ENCODE results near the gene ISX. TPM values are rescaled to one million over a fixed set of nuclear protein-coding genes. Genes with fewer than 3 reads are reported as not detected.
"Not testable (repeated sequence)": the region's sequence is repeated elsewhere in the genome, so short reads cannot be mapped to it uniquely, and the experiment has no call there.

ISX gene
- under 1 TPM in 1 of 10 donors, not detected in 9; 0.16 TPM for polyA plus RNA-seq (ENCODE audit: insufficient read length in 10 of 10)
- long read RNA-seq, donor 1: 0 reads
- long read RNA-seq, donor 2: 0 reads
- long read RNA-seq, donor 3: 0 reads
- long read RNA-seq, donor 4: 0 reads
- long read RNA-seq, donor 5: 0 reads
- long read RNA-seq, donor 6: 0 reads
- long read RNA-seq, donor 7: 0 reads
- long read RNA-seq, donor 8: 0 reads
- long read RNA-seq, donor 9: 0 reads

GRCh38 chr22:35065796-35066218 is at the start of gene ISX:
TSS of gene ISX (plus strand) at chr22:35066158. CDS start at chr22:35067088, 930 bp downstream.
- no peak for DNase-seq

GRCh38 chr22:35016909-35017308 is 49.0 kb upstream of the ISX start:
- no peak for DNase-seq

- DNase-seq: no peak
These were observed 47.0 kb upstream of the ISX start for GRCh38 chr22:35018995-35019394.

- DNase-seq: no peak
These were observed 45.4 kb upstream of the ISX start for GRCh38 chr22:35020517-35020916.

GRCh38 chr22:35021161-35021560 is 44.8 kb upstream of the ISX start:
- no peak for DNase-seq

GRCh38 chr22:35022291-35022690 is 43.7 kb upstream of the ISX start:
- DNase-seq: no peak

- DNase-seq: peak; percentile 35 to 68 (median 64)
These were observed 42.1 kb upstream of the ISX start for GRCh38 chr22:35023692-35024363.

- DNase-seq: no peak
These were observed 41.6 kb upstream of the ISX start for GRCh38 chr22:35024364-35024692.

GRCh38 chr22:35030112-35030511 is 35.8 kb upstream of the ISX start:
- not testable (repeated sequence) for DNase-seq

GRCh38 chr22:35032571-35032970 is 33.4 kb upstream of the ISX start:
- DNase-seq: no peak

- DNase-seq: no peak
These were observed 32.2 kb upstream of the ISX start for GRCh38 chr22:35033635-35034296.

GRCh38 chr22:35034963-35035362 is 31.0 kb upstream of the ISX start:
- DNase-seq: no peak

- no peak for DNase-seq
These were observed 28.9 kb upstream of the ISX start for GRCh38 chr22:35037089-35037488.

- peak in 1 of 3 donors; percentile 41 for DNase-seq
These were observed 26.3 kb upstream of the ISX start for GRCh38 chr22:35039625-35040024.

- no peak for DNase-seq
These were observed 22.6 kb upstream of the ISX start for GRCh38 chr22:35043252-35043933.

- no peak for DNase-seq
These were observed 22.0 kb upstream of the ISX start for GRCh38 chr22:35043934-35044319.

- no peak for DNase-seq
These were observed 21.2 kb upstream of the ISX start for GRCh38 chr22:35044607-35045390.

- no peak for DNase-seq
These were observed 20.5 kb upstream of the ISX start for GRCh38 chr22:35045451-35045850.

GRCh38 chr22:35046744-35047462 is 19.1 kb upstream of the ISX start:
- no peak for DNase-seq

GRCh38 chr22:35050038-35050437 is 15.9 kb upstream of the ISX start:
- DNase-seq: not testable (repeated sequence)

- no peak for DNase-seq
These were observed 14.9 kb upstream of the ISX start for GRCh38 chr22:35051013-35051535.
